Activated naive CD8-positive, alpha-beta T cell treated with anti-CD3 and anti-CD28 coated beads, Interleukin-2, amount 10 ng/mL, durations not matched to agents 7 days and 5 days (primary cell): ENCODE data around the gene CFAP20. TPM values are rescaled to one million over a fixed set of nuclear protein-coding genes. Genes with fewer than 3 reads are reported as not detected.
"Not testable (repeated sequence)": the region's sequence is repeated elsewhere in the genome, so short reads cannot be mapped to it uniquely, and the experiment has no call there.

Source experiments
- ATAC-seq: fragments of 150-1000 bp; cut with Tn5 transposase; one replicate; pipeline ENCODE4 v1.10.0; 2021; ENCODE audit warnings: low read depth, moderate library complexity
- POLR2A ChIA-PET: fragments of 350-600 bp; sonication (Branson Sonifier 250); formaldehyde crosslinking; loops from one replicate; lab custom pipeline; 2021; ENCODE audit warnings: antibody characterized with exemption; lab: Charles Lee
- DNase-seq: peaks from one replicate; pipeline ENCODE4 v3.0.0; 2021
- H3K27ac Mint-ChIP-seq: one replicate; pipeline ENCODE4 v1.8.0; 2022; ENCODE audit warnings: mild to moderate bottlenecking, mixed read lengths
- H3K27me3 Mint-ChIP-seq: one replicate; pipeline ENCODE4 v1.8.0; 2022; ENCODE audit warnings: mild to moderate bottlenecking, moderate library complexity, mixed read lengths
- H3K36me3 Mint-ChIP-seq: one replicate; pipeline ENCODE4 v1.8.0; 2021; ENCODE audit warnings: mild to moderate bottlenecking, mixed read lengths
- H3K4me1 Mint-ChIP-seq: one replicate; pipeline ENCODE4 v1.8.0; 2021; ENCODE audit warnings: mixed read lengths
- H3K4me3 Mint-ChIP-seq: one replicate; pipeline ENCODE4 v1.8.0; 2022; ENCODE audit warnings: mild to moderate bottlenecking, moderate library complexity, mixed read lengths
- H3K9me3 Mint-ChIP-seq: one replicate; pipeline ENCODE4 v1.8.0; 2021; ENCODE audit warnings: mixed read lengths
- total RNA-seq, 2 experiments: library from RNA; stranded (reverse); gene quantifications; one replicate each; pipeline ENCODE4 v1.2.3, GENCODE V29; 2021

Gene CFAP20
- total RNA-seq, 2 experiments from 2014 or later = 38.5 to 40.6 TPM

DNA sequence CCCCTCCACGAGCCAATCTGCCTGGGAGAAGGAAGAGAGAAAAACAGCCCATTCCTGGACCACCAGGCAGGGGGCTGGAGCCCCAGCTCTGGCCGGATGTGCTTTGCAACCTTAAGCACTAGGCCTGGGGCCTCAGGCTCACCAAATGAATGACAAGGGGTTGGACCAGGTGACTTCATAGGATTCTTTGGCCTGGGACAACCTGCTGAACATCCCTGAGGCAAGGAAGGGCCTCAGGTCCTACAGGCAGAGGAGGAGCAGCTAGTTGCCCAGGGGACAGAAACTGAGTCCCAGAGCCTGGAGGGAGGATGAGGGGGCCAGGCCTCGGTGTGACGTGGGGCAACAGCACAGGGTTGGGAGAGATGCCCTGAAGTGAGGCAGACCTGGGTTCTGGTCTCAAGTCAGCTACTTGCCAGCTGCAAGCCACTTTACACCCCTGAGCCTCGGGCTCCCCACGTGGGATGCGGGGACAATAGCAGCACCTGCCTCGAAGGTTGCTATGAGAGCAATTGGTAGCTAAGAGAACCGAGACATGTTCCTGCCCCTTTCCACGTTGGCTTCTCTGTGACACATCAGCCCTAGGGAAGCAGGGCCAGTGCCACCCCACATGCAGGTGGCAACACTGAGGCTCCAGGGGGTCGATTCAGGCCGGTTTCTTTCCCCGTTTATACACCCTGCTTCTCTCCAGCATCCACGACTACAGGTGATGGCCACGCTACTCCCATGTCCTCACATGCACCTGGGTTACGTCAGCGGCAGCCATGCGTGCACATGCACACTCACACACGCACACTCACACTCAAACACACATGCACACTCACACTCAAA lies 42.6 kb downstream of the CFAP20 start:
- POLR2A ChIA-PET = no interaction called here
- Mint-ChIP-seq H3K27ac (no peak overlapping the region), H3K4me3 (no peak overlapping the region), H3K9me3 (no peaks in the 10 kb centered on the region), H3K4me1 (peaks cover 5% of the 10 kb centered on the region), H3K36me3 (no peaks in the 10 kb centered on the region), H3K27me3 (no peaks in the 10 kb centered on the region)
- ATAC-seq (no peak), DNase-seq (no peak)

DNA sequence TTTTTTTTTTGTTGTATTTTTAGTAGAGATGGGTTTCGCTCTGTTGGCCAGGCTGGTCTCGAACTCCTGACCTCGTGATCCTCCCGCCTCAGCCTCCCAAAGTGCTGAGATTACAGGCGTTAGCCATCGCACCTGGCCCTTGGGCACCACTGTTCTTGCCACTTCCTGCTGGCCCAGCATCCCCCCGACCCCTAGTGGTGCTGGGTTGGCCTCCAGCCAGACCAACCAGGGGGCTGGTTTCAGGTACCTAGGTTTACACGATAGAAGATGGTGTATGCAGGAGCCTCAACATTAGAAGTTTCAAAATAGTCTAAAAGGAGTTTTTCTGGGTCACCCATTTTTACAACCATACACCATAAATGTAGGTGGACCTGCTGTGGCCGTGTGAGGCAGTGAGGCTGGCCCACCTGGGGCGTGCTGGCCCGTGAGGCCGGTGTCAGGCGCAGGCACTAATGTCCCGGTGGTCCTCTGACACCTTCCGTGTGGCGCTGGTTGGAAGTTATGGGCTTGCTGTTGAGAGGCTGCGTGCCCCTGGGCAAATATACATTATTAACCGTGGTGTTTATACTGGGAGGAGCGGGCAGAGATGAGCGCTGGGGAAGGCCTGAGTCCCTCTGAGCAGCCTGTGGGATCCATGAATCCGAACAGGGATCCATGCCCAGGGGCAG lies 43.5 kb downstream of the CFAP20 start:
- POLR2A ChIA-PET = no interaction called here
- H3K9me3 Mint-ChIP-seq = no peaks in the 10 kb centered on the region
- no peak overlapping the region for H3K4me3 Mint-ChIP-seq
- no peaks in the 10 kb centered on the region for H3K36me3 Mint-ChIP-seq
- ATAC-seq (no peak), DNase-seq (no peak)
- no peaks in the 10 kb centered on the region for H3K27me3 Mint-ChIP-seq
- no peak overlapping the region for H3K27ac Mint-ChIP-seq
- peaks cover 5% of the 10 kb centered on the region for H3K4me1 Mint-ChIP-seq

DNA sequence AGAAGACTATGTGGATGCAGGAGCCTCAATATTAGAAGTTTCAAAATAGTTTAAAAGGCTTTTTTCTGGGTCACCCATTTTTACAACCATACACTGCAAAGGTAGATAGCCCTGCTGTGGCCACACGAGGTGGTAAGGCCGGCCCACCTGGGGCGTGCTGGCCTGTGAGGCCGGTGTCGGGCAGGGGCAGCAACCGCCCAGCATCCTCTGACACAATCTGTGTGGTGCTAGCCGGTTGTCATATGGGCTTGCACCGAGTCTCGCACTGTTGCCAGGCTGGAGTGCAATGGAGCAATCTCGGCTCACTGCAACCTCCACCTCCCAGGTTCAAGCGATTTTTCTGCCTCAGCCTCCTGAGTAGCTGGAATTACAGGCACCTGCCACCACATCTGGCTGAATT lies 44.0 kb downstream of the CFAP20 start:
- no peaks in the 10 kb centered on the region for H3K36me3 Mint-ChIP-seq
- POLR2A ChIA-PET = no interaction called here
- ATAC-seq = no peak
- no peaks in the 10 kb centered on the region for H3K9me3 Mint-ChIP-seq
- H3K27ac Mint-ChIP-seq = no peak overlapping the region
- H3K4me3 Mint-ChIP-seq = no peak overlapping the region
- no peak for DNase-seq
- peaks cover 5% of the 10 kb centered on the region for H3K4me1 Mint-ChIP-seq
- no peaks in the 10 kb centered on the region for H3K27me3 Mint-ChIP-seq

DNA sequence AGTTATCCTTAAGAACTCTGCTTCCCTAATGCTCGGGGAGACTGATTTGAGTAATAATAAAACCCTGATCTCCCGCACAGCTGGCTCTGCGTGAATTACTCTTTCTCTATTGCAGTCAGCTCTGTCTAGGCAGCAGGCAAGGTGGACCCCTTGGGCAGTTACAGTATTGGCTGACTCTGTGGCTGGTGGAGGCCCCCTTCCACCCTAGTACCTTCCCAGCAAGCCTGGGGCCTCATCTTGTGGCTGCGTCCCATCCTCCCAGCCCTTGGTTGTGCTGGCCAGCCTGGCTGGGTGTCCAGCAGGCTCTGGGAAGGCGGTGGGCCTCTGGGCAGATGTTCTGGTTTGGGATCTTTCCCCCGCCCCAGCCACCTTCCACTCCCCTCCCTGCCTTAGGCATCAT lies 44.5 kb downstream of the CFAP20 start:
- POLR2A ChIA-PET = no interaction called here
- no peaks in the 10 kb centered on the region for H3K27me3 Mint-ChIP-seq
- no peak for ATAC-seq
- H3K36me3 Mint-ChIP-seq = no peaks in the 10 kb centered on the region
- no peak for DNase-seq
- H3K4me3 Mint-ChIP-seq = no peak overlapping the region
- no peak overlapping the region for H3K27ac Mint-ChIP-seq
- no peaks in the 10 kb centered on the region for H3K9me3 Mint-ChIP-seq
- H3K4me1 Mint-ChIP-seq = no peaks in the 10 kb centered on the region

DNA sequence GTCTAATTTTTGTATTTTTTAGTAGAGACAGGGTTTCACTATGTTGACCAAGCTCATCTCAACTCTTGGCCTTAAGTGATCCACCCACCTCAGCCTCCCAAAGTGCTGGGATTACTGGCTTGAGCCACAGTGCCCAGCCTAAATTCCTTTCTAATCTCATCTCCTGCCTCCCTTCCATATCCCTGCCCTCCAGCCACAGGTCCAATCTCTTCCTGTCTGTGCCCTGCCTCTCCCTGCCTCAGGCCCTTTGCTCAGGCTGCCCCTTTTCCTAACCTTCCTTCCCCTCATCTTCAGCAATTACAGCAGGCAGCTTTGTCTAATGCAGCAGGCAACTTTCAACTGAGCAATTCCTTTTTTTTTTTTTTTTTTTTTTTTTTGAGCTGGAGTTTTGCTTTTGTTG lies 46.8 kb downstream of the CFAP20 start:
- Mint-ChIP-seq H3K4me1 (no peaks in the 10 kb centered on the region), H3K27ac (no peak overlapping the region), H3K36me3 (no peaks in the 10 kb centered on the region), H3K27me3 (no peaks in the 10 kb centered on the region), H3K4me3 (no peak overlapping the region), H3K9me3 (no peaks in the 10 kb centered on the region)
- POLR2A ChIA-PET = no interaction called here
- DNase-seq (no peak), ATAC-seq (no peak)

DNA sequence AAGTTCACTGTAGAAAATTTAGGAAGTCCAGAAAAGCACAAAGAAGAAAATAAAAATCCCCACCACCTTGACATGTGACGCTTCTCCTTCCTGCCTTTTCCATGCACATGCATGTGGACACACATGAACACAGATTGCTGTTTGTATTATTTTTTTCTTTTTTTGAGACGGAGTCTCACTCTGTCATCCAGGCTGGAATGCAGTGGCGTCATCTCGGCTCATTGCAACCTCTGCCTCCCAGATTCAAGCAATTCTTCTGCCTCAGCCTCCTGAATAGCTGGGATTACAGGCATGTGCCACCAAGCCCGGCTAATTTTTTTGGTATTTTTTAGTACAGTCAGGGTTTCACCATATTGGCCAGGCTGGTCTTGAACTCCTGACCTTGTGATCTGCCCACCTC lies 48.5 kb downstream of the CFAP20 start:
- H3K27ac Mint-ChIP-seq, POLR2A ChIA-PET, ATAC-seq, DNase-seq, H3K36me3 Mint-ChIP-seq, H3K4me3 Mint-ChIP-seq, H3K4me1 Mint-ChIP-seq, H3K27me3 Mint-ChIP-seq, H3K9me3 Mint-ChIP-seq: not testable (repeated sequence)

DNA sequence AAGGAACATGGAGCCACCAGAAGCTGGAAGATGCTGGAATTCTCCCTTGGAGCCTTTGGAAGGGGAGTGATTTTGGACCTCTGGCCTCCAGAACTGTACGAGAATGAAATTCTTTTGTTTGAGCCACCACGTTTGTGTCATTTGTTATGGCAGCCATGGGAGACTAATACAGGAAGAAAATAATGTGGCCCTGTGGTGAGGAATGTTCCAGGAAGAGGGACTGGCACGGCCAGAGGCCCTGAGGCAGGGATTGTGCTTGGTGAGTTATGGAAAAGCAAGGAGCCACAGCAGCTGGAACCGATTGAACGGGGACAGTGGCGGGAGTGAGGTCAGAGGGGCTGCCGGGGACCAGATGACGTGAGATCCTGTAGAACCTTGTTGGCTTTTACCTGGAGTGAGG lies 51.4 kb downstream of the CFAP20 start:
- POLR2A ChIA-PET = no interaction called here
- no peak overlapping the region for H3K27ac Mint-ChIP-seq

DNA sequence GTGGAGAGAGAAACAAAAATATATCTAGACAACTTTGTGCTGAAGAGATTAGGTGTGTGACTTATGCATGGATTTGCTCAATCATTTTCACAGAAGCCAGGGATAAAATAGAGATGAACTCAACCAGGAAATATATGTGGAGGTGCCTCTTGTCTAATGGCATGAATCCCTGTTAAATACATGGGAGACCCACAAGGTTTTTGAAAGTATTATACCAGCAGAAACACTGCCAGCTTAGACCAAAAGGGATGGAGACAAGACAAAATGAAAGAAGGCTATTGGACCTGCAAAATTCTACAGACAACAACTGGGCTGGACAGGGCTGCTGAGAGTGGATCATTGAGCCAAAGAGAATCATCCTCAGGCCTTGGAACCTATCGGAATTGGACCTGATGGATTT lies 52.7 kb downstream of the CFAP20 start:
- Mint-ChIP-seq H3K27ac (no peak overlapping the region), H3K9me3 (no peaks in the 10 kb centered on the region), H3K4me3 (no peak overlapping the region), H3K27me3 (no peaks in the 10 kb centered on the region), H3K4me1 (no peaks in the 10 kb centered on the region), H3K36me3 (no peaks in the 10 kb centered on the region)
- no peak for DNase-seq
- ATAC-seq = no peak
- POLR2A ChIA-PET = no interaction called here

More for the DNA sequence above, 51.4 kb downstream of the CFAP20 start:
- Mint-ChIP-seq H3K4me3 (no peak overlapping the region), H3K9me3 (no peaks in the 10 kb centered on the region), H3K4me1 (no peaks in the 10 kb centered on the region), H3K27me3 (no peaks in the 10 kb centered on the region), H3K36me3 (no peaks in the 10 kb centered on the region)
- DNase-seq (no peak), ATAC-seq (no peak)

DNA sequence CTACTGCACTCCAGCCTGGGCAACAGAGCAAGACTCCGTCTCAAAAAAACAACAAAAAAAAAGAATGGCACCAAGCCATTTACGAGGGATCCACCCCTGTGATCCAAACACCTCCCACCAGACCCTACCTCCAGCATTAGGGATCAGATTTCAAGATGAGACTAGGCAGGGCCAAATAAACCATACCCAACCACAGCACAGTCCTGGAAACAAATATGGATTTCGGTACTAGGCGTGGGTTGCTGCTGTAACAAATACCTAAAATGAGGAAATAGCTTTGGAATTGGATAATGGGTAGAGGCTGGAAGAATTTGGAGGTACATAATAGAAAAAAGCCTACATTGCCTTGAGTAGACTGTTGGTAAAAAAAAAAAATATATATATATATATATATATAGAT lies 54.5 kb downstream of the CFAP20 start:
- Mint-ChIP-seq H3K9me3 (no peaks in the 10 kb centered on the region), H3K27me3 (no peaks in the 10 kb centered on the region), H3K27ac (no peak overlapping the region), H3K4me3 (no peak overlapping the region), H3K36me3 (no peaks in the 10 kb centered on the region), H3K4me1 (no peaks in the 10 kb centered on the region)
- POLR2A ChIA-PET = no interaction called here
- ATAC-seq = no peak
- no peak for DNase-seq

DNA sequence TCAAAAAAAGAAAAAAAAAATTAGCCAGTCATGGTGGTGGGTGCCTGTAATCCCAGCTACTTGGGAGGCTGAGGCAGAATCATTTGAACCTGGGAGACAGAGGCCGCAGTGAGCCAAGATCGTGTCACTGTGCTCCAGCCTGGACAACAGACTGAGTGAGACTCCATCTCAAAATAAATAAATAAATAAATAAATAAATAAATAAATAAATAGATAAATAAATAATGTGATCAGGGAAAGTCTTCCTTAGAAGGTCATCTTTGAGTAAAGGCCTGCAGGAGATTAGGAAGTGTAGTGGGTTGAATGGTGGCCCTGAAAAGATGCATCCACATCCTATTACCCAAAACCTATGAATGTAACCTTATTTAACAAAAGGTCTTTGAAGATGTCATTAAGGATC lies 56.1 kb downstream of the CFAP20 start:
- H3K9me3 Mint-ChIP-seq, ATAC-seq, H3K36me3 Mint-ChIP-seq, H3K4me3 Mint-ChIP-seq, H3K27me3 Mint-ChIP-seq, H3K4me1 Mint-ChIP-seq, H3K27ac Mint-ChIP-seq, DNase-seq, POLR2A ChIA-PET: not testable (repeated sequence)

DNA sequence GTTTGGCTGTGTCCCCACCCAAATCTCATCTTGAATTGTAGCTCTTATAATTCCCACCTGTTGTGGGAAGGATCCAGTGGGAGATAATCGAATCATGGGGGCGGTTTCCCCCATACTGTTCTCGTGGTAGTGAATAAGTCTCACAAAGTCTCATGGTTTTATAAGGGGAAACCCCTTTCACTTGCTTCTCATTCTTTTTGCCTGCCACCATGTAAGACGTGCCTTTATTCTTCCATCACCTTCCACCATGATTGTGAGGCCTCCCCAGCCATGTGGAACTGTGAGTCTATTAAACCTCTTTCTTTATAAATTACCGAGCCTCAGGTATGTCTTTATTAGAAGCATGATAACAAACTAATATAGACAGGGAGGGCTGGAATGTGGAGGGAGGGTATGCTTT lies 57.0 kb downstream of the CFAP20 start:
- DNase-seq, H3K27me3 Mint-ChIP-seq, POLR2A ChIA-PET, H3K4me1 Mint-ChIP-seq, H3K4me3 Mint-ChIP-seq, H3K36me3 Mint-ChIP-seq, H3K9me3 Mint-ChIP-seq, H3K27ac Mint-ChIP-seq, ATAC-seq: not testable (repeated sequence)

DNA sequence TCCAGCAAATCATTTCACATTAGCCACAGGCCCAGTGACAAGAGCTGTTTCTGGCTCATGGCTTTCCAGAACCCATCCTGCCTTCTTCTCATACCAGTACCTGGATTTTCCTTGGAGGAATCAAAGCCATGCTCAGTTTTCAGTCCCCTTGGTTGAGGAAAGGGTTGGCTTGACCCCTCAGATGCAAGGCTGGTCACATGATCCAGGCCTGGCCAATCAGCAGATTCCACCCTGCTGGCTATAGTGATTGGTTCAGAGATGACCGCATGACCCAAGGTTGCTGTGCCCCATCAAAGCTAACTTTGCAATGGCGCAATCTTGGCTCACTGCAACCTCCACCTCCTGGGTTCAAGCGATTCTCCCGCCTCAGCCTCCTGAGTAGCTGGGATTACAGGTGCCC lies 58.6 kb downstream of the CFAP20 start:
- no peak overlapping the region for H3K4me3 Mint-ChIP-seq
- POLR2A ChIA-PET = no interaction called here
- no peak for ATAC-seq
- DNase-seq = no peak
- H3K27me3 Mint-ChIP-seq = no peaks in the 10 kb centered on the region
- no peaks in the 10 kb centered on the region for H3K9me3 Mint-ChIP-seq
- H3K27ac Mint-ChIP-seq = no peak overlapping the region
- H3K4me1 Mint-ChIP-seq = no peaks in the 10 kb centered on the region
- H3K36me3 Mint-ChIP-seq = no peaks in the 10 kb centered on the region
